Neural cell (in vitro differentiated cells): ENCODE results near the gene FZD2. TPM values are rescaled to one million over a fixed set of nuclear protein-coding genes. Genes with fewer than 3 reads are reported as not detected.

ENCODE experiments used
- H2AFZ ChIP-seq: fragments of 200-600, 300-800 bp; sonication (generic), shearing (Covaris generic); 2 replicates; pipeline ENCODE4 v1.6.0; 2014; ENCODE audit warnings: low read depth, mild to moderate bottlenecking, antibody characterized with exemption, low read length, moderate library complexity
- H3F3A ChIP-seq: fragments of 200-600 bp; shearing (Covaris generic); 2 replicates; pipeline ENCODE4 v1.6.1; 2016; ENCODE audit warnings: mild to moderate bottlenecking, moderate library complexity, mixed read lengths, antibody characterized with exemption, low read length; ENCODE audit not compliant: insufficient read depth, poor library complexity, severe bottlenecking
- H3K27ac ChIP-seq: fragments of 200-600, 300-800 bp; sonication (generic), shearing (Covaris generic); 2 replicates; pipeline ENCODE4 v1.5.1; 2014; ENCODE audit warnings: mild to moderate bottlenecking, low read length, moderate library complexity
- H3K27me3 ChIP-seq: fragments of 300-800, 200-600 bp; sonication (generic), shearing (Covaris generic); 2 replicates; pipeline ENCODE4 v1.6.0; 2014; ENCODE audit warnings: mild to moderate bottlenecking, low read depth, low read length, moderate library complexity; ENCODE audit not compliant: insufficient read depth
- H3K36me3 ChIP-seq: fragments of 300-800, 200-600 bp; sonication (generic), shearing (Covaris generic); 2 replicates; pipeline ENCODE4 v1.5.1; 2014; ENCODE audit warnings: mild to moderate bottlenecking, antibody characterized with exemption, low read length, moderate library complexity; ENCODE audit not compliant: insufficient read depth
- H3K4me2 ChIP-seq: fragments of 300-800, 200-600 bp; sonication (generic), shearing (Covaris generic); 2 replicates; pipeline ENCODE4 v1.6.0; 2014; ENCODE audit warnings: mild to moderate bottlenecking, low read length
- H3K4me3 ChIP-seq: fragments of 300-800, 200-600 bp; sonication (generic), shearing (Covaris generic); 2 replicates; pipeline ENCODE4 v1.5.1; 2014; ENCODE audit warnings: mild to moderate bottlenecking, low read length, moderate library complexity
- H3K79me2 ChIP-seq: fragments of 200-600 bp; shearing (Covaris generic); replicated peaks from 2 replicates; pipeline ENCODE4 v1.6.0; 2014; ENCODE audit warnings: mild to moderate bottlenecking, low read length, moderate library complexity; ENCODE audit not compliant: insufficient read depth
- H3K9ac ChIP-seq: fragments of 300-800, 200-600 bp; sonication (generic), shearing (Covaris generic); 2 replicates; pipeline ENCODE4 v1.6.1; 2016; ENCODE audit warnings: mild to moderate bottlenecking, low read length, mixed read lengths
- H3K9me2 ChIP-seq: fragments of 200-600 bp; shearing (Covaris generic); 2 replicates; pipeline ENCODE4 v1.6.1; 2016; ENCODE audit warnings: mild to moderate bottlenecking, low read length, mixed read lengths; ENCODE audit not compliant: insufficient read depth
- H3K9me3 ChIP-seq: fragments of 200-600, 300-800 bp; sonication (generic), shearing (Covaris generic); 2 replicates; pipeline ENCODE4 v1.6.1; 2016; ENCODE audit warnings: mild to moderate bottlenecking, mixed run types, low read length, moderate library complexity, mixed read lengths
- H4K20me1 ChIP-seq: fragments of 200-600 bp; shearing (Covaris generic); 2 replicates; pipeline ENCODE4 v1.6.1; 2016; ENCODE audit warnings: mild to moderate bottlenecking, mixed run types; ENCODE audit not compliant: insufficient read depth
- CTCF ChIP-seq: fragments of 450-650 bp; IDR thresholded peaks from 2 replicates; pipeline ENCODE4 v1.5.1; 2014; ENCODE audit warnings: antibody characterized with exemption, mild to moderate bottlenecking, moderate library complexity; ENCODE audit not compliant: poor library complexity, severe bottlenecking
- EP300 ChIP-seq: fragments of 450-650 bp; conservative IDR thresholded peaks from 2 replicates; pipeline ENCODE4 v1.6.1; 2014; ENCODE audit warnings: antibody characterized with exemption, mild to moderate bottlenecking, moderate library complexity; ENCODE audit not compliant: poor library complexity, severe bottlenecking
- EZH2 ChIP-seq: fragments of 200-600, 300-800 bp; shearing (Covaris generic), sonication (generic); IDR thresholded peaks from 2 replicates; pipeline ENCODE4 v1.6.1; 2014; ENCODE audit warnings: antibody characterized with exemption, low read length, borderline replicate concordance, mild to moderate bottlenecking; ENCODE audit not compliant: insufficient read depth, poor library complexity, severe bottlenecking
- MXI1 ChIP-seq: fragments of 450-650 bp; conservative IDR thresholded peaks from 2 replicates; pipeline ENCODE4 v1.6.1; 2014; ENCODE audit warnings: antibody characterized with exemption, mild to moderate bottlenecking; ENCODE audit not compliant: poor library complexity, severe bottlenecking
- POLR2AphosphoS5 ChIP-seq: IDR thresholded peaks from 2 replicates; pipeline ENCODE4 v1.6.1; 2012
- RAD21 ChIP-seq: fragments of 450-650 bp; conservative IDR thresholded peaks from 2 replicates; pipeline ENCODE4 v1.6.1; 2014; ENCODE audit warnings: antibody characterized with exemption, mild to moderate bottlenecking, moderate library complexity
- REST ChIP-seq: IDR thresholded peaks from 2 replicates; pipeline ENCODE4 v1.6.1; 2012; ENCODE audit warnings: borderline replicate concordance
- SMC3 ChIP-seq: fragments of 450-650 bp; conservative IDR thresholded peaks from 2 replicates; pipeline ENCODE4 v1.6.1; 2014; ENCODE audit warnings: antibody characterized with exemption, mild to moderate bottlenecking, moderate library complexity; ENCODE audit not compliant: poor library complexity
- TAF1 ChIP-seq: IDR thresholded peaks from 2 replicates; pipeline ENCODE4 v1.6.1; 2012; ENCODE audit warnings: low read depth
- polyA plus RNA-seq: library from polyadenylated mRNA; depleted of rRNA; stranded (reverse); fragments of >200 nt; gene quantifications from 2 replicates; pipeline ENCODE4 v1.2.3, GENCODE V29; 2014

FZD2 gene
- polyA plus RNA-seq, 1 donor from 2014 or later, result 2.5 TPM

GRCh38 chr17:44518032-44518431 is 39.3 kb upstream of the FZD2 start:
- H3K27ac ChIP-seq, result no peak overlapping the region
- no peak overlapping the region for H2AFZ ChIP-seq

DNA sequence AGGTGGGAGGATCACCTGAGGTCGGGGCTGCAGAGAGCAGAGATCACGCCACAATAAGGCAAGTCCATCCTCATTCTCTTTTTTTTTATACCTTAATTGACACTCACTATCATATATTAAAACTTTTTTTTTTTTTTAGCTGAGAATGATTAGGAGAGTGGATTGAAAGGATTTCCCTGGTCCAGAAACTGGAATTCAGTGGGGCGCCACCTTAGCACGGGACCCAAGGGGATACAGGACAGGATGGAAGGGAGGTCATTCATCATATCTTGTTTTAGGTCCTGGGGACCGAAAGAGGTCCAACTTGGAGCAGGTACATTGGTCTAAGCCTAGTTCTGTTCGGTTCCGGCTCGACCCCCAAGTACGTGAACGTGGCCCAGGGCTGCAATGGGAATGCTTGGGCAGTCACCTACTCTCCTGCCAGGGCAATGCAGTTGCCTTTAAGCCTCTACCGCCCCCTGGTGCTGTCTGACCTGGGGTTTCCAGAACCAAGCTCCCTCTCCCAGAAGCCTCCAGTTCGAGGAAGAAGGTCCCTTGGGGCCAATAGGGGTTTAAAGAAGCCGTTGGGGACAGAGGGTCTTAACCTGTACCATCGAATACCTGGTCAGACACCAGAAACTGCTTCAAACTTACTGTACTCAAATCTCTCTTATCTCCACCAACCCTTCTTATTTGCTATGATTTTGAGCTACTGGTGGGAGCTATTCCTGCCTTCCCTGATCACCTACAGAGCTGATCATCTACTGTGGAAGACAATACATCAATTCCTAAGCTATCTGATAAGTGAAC is 34.2 kb upstream of the FZD2 start:
- no peak overlapping the region for H3K27ac ChIP-seq
- H3F3A ChIP-seq, result no peaks in the 10 kb centered on the region
- no peak overlapping the region for H3K4me3 ChIP-seq
- H3K27me3 ChIP-seq, result no peaks in the 10 kb centered on the region
- no peak overlapping the region for H3K9ac ChIP-seq
- TF ChIP-seq EZH2 (no peak), MXI1 (no peak), POLR2AphosphoS5 (no peak), EP300 (no peak), CTCF (no peak), RAD21 (no peak), REST (no peak), TAF1 (no peak), SMC3 (no peak)
- H4K20me1 ChIP-seq, result no peaks in the 10 kb centered on the region
- H3K9me3 ChIP-seq, result no peaks in the 10 kb centered on the region
- H2AFZ ChIP-seq, result no peak overlapping the region
- no peak overlapping the region for H3K4me2 ChIP-seq
- H3K79me2 ChIP-seq, result no peaks in the 10 kb centered on the region
- no peaks in the 10 kb centered on the region for H3K9me2 ChIP-seq
- H3K36me3 ChIP-seq, result no peaks in the 10 kb centered on the region

More at GRCh38 chr17:44518032-44518431, 39.3 kb upstream of the FZD2 start:
- no peak overlapping the region for H3K4me2 ChIP-seq
- no peaks in the 10 kb centered on the region for H3K36me3 ChIP-seq
- no peak overlapping the region for H3K4me3 ChIP-seq
- H3K79me2 ChIP-seq, result no peaks in the 10 kb centered on the region
- H3K9me3 ChIP-seq, result no peaks in the 10 kb centered on the region
- H3F3A ChIP-seq, result no peaks in the 10 kb centered on the region
- TF ChIP-seq SMC3, result no peak
- TF ChIP-seq EZH2, result no peak
- TF ChIP-seq MXI1, result no peak
- H3K27me3 ChIP-seq, result no peaks in the 10 kb centered on the region
- no peaks in the 10 kb centered on the region for H3K9me2 ChIP-seq
- no peak overlapping the region for H3K9ac ChIP-seq
- H4K20me1 ChIP-seq, result no peaks in the 10 kb centered on the region
